ENCODE measurements around the gene FGFR4.

Gene FGFR4

DNA sequence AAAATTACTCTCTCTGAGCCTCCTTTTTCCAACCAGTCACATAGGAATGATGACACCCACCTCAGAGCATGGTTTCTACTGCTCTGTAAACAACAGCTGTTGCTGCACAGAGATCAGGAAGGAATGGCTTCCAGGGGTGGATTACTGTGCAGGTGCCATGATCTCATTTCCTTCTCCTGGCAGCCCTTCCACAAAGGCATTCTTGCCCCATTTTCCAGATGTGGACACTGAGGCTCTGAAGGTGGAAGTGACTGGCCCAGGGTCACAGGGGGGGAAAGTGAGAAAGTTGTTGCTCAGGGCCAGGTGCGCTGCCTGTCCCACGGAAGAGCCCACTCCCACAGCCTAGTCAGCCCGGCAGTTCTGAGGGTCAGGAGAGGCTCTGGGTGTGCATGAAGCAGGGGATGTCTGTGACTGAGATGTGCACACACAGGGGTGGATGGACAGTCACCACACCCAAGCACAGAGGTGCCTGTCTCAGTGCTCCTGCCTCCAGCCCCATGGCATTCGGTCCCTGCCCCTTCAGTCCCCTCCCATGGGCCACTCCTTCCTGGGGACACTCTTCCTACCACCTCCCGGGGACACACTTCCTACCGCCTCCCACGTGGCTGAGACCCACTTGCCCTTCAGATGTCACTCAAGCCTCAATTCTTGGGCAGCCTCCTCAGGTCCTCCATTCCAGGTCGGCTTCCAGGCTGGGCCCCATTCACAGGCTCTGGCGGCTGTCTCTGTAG lies 17.0 kb downstream of the FGFR4 start:
- no peak for DNase-seq (ENCODE audit: low read depth, low spot score)

DNA sequence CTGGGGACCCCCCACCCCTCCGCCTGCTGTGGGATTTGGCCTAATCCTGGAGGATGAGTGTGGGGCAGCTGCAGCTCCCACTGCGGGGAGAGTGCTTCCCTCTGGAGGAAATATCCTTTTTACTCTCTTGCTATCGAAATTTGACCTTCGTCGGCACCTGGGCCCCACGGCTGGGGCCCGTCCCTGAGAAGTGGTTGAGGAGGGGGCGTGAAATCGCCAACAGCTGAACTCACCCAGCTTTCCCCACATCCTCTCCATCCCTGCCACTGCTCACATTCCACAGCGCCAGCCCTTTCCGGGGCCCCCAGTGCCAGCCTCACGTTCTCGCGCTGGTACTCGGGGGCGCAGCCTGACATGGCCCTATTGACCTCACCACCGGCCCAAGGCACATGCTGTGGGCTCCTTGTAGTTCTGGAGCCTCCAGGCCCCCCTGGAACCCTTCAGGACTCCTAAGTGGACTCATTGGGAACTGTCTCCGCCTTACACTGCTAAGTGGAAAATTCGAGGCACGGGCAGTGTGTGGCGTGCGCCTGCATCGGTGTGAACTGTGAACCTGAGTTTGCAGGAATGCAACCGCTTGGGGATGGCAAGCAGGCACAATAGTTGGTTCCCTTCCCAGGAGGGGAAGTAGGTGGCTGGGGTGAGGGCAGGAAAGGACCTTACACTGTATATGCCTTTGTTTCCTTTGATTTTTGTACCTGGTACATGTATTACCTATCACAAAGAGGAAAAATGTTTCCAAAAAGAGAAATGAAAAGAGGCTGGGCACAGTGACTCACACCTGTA lies 19.2 kb downstream of the FGFR4 start:
- no peak for DNase-seq (ENCODE audit: low read depth, low spot score)

DNA sequence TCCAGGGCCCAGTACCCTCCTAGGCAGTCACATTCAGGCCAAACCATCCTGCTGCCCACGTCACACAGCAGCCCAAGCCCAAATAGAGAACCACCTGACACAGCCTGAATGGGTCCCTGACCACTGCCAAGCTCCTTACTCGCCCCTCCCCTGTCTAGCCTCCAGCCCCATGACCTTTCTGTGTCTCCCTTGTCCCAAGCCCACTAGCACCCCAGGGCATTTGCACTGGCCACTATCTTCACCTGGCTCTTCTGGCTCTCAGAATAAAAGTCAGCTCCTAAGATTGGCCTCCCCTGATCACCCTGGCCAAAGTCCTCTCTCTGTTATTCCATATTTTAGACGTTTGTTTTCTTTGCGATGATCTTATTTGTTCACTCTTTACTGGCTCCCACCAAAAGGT lies 20.4 kb downstream of the FGFR4 start:
- no peak for DNase-seq (ENCODE audit: low read depth, low spot score)

DNA sequence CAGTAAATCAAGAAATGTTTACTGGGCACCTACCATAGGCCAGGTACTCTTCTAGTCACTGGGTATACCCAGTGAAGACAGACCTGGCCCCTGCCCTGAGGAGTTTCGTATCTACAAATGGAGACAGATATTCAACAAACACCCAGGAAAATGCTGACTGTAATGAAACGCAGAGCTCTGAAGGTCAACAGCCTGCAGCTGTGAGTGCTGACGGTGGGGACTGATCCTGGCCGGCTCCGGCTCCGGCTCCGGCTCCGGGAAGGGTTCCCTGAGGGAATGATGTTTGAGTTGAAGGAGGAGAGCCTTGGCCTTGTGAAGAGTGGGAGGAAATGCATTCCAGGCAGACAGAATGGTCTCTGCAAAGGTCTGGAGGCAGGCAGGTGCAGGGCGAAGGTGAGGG lies 23.1 kb downstream of the FGFR4 start:
- DNase-seq (ENCODE audit: low read depth, low spot score), result no peak

DNA sequence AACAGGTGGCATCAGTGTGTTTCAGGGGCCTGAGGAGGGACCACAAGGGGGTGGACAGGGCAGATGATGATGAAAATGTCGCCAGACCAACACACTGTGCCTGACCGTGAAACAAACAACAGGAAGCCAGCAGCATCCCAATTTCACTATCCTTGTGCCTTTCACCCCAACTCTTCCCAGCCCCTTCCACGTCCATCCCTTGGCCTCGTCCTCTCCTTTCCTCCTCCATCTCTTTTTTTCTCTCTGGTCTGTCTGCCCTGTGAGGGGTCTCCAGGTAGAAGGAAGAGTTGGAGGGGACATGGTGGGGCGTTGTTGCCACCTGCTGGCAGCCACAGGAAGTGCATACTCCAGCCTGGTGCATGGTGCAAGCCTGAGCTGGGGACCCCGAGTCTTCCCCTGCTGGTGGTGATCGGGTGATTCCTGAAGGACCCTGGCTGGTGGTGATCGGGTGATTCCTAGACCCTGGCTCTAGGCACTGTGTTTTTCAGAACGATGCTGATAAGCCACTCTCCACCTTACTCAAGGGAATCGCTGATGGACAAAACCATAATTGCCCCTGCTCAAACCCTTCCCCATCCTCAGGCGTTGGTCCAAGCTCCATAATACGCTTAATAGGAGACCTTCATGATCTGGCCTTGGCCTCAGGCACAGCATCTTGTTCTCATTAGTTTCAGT lies 25.1 kb downstream of the FGFR4 start:
- no peak for DNase-seq (ENCODE audit: low read depth, low spot score)

DNA sequence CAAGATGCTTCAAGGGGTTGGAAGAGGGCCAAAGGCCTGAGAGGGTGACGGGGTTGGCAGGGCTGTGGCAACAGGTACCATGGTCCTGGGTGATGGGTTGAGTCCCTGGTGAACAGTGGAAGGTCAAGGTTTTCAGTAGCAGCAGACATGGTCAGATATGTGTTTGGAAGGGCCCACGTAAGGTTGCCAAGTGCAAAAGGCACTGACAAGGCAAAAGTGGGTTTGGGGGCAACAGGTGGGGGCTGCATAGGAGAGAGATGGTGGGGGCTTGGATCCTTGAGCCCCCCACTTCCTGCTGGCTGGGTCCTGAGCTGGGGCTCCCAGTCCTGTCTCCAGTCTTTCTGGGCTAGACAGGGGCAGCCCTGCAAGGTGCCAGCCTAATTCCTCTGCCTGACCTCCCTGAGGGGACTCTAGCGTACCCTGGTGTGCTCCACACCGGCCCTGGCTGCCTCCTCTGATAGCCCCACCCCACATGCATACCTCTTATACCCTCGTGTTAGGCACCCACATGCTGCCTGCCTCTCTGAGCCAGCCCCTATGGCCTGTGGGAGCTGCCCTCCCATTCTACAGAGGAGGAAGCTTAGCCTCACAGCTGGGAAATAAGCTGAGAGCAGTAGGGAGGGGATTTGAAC lies 26.0 kb downstream of the FGFR4 start:
- no peak for DNase-seq (ENCODE audit: low read depth, low spot score)

DNA sequence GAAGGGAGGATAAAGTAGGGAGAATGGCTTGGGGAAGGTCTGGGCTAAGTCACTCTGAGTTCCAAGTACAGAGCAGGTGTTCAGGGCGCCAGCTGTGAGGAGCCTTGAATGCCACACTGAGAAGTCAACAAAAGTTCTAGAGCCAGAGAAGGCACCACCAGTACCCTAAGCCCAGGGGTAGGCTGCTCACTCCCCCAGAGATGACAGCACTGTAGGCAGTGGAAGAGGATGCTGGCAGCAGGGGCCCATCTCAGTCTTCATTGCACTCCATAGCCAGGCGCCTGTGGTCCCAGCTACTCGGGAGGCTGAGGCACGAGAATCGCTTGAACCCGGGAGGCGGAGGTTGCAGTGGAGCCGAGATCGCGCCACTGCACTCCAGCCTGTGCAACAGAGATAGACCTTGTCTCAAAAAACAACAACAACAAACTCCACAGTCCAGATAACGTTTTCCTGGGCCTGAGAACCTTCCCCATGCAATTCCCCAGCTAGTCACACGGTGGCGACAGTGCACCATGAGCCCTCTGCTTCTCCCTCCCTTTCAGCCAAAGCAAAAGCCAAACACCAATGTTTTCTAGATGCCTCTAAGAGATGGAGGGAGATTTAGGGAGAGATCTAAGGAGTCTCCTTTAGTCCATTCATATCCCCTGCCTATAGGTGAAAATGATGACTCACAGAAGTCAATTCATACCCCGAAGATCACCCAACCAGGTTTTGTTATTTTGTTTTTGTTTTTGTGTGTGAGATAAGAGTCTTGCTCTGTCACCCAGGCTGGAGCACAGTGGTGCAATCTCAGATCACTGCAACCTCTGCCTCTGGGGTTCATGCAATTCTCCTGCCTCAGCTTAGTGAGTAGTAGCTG lies 27.1 kb downstream of the FGFR4 start:
- peak; percentile 43 for DNase-seq (ENCODE audit: low read depth, low spot score)

DNA sequence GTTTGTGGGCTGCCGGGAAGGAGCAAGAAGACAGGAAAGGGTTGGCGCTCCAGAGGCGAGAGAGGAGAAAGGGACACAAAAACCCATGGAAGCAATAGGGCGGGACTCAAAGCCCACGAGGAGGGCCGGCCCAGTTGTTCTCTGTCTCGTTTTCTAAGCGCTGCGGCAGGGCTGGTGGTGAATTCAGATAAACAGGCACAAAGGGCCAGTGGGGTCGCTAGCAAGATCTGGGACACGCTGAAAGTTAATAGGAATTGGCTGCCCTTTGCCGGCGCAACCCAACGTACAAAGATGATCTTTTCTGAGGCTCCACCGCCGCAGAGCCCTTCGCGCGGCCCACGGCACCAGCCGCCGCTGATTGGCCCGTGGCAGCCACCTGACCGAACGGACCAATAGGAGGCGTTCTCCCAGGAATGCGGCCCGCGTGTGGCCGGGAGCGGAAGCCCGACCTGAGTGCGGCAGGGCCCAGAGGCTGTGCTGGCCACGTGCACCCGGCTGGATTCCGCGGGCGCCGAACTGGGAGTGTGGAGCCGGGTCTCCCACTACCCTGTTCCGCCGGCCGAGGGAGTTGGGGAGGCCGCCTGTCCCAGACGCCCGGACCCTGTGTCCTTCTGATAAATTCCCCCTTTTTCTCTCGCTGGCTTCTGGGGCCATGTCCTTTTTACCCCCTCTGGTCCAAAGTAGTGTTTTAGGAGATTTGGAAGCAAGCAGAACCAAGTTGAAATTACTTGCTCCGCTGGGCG lies 30.1 kb downstream of the FGFR4 start:
- no peak for DNase-seq (ENCODE audit: low read depth, low spot score)

DNA sequence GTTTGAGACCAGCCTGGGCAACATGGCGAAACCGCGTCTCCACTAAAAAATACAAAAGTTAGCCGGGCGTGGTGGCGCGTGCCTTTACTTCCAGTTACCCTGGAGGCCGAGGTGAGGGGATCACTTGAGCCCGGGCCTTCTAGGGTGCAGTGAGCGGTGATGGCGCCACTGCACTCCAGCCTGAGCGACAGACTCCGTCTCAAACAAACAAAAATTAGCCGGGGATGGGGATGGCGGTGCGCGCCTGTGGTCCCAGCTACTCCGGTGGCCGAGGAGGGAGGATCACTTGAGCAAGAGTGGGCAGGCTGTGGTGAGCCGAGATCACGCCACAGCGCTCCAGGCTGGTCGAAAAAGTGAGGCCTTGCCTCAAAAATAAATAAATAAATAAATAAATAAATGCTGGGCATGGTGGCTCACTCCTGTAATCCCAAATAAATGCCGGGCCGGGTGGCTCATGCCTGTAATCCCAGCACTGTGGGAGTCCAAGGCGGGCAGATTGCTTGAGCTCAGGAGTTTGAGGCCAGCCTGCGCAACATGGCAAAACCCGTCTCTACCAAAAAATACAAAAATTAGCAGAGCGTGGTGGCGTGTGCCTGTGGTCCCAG lies 30.8 kb downstream of the FGFR4 start:
- DNase-seq (ENCODE audit: low read depth, low spot score), result no peak

DNA sequence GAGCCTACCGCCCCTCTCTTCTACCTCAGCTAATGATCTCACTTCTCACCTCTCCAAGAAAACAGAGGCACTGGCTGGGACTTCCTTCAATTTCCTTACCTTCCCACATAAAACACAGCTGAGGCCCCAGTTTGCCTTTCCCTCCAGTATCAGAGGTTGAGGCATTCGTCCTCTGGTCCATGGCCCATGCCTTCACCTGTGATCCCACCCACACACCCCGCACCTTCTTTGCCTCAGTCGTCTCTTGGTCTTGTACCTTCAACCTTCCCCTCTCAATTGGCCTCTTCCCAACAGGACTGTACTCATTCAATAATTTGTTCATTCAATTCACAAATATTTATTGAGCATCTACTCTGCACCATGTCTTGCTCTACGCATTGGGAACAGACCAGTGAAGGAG lies 35.9 kb downstream of the FGFR4 start:
- DNase-seq (ENCODE audit: low read depth, low spot score), result no peak

DNA sequence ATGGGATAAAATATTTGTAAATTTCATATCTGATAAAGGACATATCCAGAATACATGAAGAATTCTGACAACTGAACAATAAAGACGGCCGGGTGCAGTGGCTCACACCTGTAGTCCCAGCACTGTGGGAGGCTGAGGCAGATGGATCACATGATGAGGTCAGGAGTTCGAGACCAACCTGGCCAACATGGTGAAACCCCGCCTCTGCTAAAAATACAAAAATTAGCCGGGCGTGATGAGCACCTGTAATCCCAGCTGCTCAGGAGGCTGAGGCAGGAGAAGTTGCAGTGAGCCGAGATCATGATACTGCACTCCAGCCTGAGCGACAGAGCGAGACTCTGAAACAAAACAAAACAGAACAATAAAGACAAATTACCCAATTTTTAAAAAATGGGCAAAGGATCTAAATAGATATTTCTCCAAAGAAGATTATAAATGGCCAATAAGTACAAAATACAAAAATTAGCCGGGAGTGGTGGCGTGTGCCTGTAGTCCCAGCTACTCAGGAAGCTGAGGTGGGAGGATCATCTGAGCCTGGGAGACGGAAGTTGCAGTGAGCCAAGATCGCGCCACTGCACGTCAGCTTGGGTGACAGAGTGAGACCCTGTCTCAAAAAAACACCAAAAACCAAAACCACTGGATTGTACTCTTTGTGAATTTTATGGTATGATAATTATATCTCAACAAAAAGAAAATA lies 37.2 kb downstream of the FGFR4 start:
- DNase-seq (ENCODE audit: low read depth, low spot score), result no peak

DNA sequence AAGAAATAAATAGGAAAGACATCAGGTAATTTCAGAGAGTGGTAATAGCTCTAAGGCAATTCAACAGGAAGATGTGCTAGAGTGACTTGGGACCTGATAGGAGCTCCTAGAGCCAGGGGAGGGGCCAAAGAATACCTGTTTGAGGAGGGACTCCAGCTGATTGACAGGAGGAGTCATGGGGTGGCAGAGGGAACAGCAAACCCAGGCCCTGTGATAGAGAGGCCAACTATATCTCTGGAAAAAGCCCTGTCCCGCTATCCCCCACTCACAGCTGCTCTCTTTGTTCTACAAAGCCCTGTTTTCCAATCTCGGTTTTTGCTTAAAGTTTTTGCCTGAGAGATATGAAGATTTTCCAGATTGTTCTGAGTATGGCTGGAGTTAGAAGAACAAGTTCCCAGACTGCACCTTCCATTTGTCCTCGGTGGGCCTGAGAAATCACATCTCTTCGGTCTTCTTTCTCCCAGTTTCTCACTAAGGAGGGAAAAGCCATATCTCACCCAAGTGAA lies 37.8 kb downstream of the FGFR4 start:
- no peak for DNase-seq (ENCODE audit: low read depth, low spot score)

DNA sequence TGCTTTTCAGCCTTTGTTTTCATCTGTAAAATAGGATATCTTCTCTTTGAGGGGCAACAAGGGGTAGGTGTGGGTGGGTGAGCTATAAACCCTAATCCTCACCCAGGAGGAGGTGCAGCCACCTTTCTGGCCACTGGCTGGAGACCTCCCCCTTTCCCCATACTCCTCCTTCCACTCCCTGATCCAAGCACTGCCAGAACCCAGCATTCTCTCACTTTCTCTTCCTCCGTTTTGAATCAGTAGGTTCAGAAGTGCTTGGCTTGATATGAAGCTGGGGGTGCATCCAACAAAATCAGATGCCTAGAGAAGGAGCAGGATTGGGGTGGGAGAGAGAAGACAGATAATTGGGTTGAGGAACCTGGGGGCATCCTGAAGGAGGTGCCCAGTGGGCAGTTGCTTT lies 40.1 kb downstream of the FGFR4 start:
- no peak for DNase-seq (ENCODE audit: low read depth, low spot score)

DNA sequence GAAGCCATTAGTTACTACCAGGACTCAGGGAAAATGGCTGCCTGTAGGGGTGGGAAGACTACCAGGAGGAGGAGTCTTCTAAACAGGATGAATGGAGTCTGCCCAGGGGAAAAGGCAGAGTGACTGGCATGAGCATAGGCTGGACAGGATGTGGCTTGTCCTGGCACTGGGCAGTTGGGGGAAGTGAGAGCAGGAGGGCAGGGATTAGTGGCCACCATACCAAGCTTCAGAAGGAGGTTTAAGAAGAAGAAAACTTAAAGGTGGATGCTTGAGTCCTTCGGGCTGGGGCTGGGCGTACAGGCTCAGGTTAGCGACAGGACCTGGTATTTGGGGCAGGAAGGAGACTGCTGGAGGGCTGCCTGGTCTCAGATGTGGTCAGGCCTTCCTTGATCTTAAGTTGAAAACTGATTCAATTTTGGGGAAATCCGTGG lies 41.9 kb downstream of the FGFR4 start:
- DNase-seq (ENCODE audit: low read depth, low spot score), result no peak

DNA sequence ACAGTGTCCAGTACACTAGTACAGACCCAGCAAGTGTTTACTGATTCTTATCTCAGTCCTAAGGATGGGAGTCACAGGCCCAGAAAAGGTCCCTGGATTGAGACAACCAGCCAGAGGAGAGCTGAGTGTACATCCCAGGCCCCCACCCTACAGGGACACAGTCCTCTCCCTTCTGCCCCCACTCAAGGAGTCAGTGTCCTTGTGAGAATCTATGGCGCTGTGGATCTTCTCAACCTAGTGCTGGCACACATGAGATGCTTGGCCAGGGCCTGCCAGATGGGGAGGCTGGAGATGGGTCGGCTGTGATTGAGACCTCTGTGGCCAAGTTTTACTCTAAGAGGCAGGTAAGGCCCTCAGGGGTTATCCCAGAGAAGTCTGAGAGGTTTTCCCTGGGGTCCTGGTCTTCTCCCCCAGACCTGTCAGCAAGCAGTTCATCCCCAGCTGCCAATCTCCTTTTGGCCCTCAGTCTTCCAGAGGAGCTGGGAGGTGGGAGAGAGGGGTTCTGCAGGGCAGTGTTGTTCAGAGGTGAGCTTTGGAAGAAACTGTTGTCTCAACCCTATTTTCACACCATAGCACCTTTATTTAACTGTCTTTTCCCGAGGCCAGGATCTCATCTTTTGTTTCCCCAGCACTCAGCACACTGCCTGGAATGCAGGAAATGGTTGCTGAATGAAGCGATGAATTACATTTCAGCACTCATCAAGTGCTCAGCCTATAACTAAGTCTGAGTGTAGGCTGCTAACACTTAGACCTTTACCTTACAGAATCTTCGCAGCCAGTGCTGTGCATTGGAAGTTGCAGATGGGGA lies 43.7 kb downstream of the FGFR4 start:
- DNase-seq (ENCODE audit: low read depth, low spot score), result no peak

DNA sequence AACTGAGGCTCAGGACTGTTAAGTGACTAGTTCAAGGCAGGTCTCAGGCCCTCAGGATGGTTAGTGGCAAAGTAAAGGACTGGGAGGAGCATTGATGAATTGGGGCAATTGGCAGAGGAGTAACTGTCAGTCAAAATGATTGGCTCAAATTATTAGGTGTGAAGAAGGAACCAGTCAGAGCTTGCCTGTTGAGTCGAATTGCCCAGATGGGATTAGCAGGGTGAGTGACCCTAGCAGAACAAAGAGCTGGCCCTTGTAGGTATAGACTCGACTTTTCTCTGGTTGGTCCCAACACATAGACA lies 44.3 kb downstream of the FGFR4 start:
- DNase-seq (ENCODE audit: low read depth, low spot score), result no peak

DNA sequence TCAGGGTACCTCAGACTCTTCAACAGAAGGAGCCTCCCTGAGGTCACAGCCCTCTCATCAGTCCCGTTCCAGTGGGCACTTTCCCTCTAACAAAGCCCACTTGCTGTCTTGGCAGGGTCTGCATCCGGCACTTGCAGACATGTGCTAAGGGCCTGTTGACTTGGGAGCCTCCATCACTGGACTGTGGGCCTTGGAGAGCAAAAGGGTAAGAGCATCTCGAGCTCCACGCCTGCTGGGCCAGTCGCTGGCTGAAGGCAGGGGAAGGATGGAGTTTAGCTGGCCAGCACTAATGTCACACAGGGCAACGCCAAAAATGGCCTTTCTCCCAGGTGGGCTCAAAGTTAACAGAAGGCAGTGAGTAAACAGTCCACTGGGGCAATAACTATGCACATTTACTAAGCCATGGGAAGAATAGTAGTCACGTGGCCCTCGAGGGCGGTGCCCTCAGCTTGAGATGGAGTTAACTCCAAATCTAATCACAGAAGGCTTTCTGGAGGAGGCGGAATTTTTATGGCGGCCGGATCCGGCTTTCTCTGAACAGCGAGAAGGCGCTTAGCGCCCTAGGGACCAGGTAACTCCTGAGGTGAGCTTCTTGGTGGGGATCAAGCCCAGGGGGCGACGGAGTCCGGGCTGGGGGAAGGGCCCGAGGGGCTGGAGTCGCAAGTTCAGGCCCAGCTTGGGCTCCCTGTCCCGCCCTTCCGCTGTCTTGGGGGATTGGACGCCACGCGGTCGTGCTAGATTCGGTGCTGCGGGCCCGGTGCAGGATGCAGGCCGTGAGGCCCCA lies 44.8 kb downstream of the FGFR4 start:
- DNase-seq (ENCODE audit: low read depth, low spot score), result no peak
